CD1c-positive myeloid dendritic cell (primary cell): ENCODE results near the gene KRT4.
"Not testable (repeated sequence)": the region's sequence is repeated elsewhere in the genome, so short reads cannot be mapped to it uniquely, and the experiment has no call there.

Experiments used
- DNase-seq: peaks from one replicate; pipeline ENCODE4 v3.0.0-alpha.2; 2016; ENCODE audit errors: extremely low spot score

KRT4 gene

GRCh38 chr12:52772772-52773171 is 41.1 kb downstream of the KRT4 start:
- peak; percentile 24 for DNase-seq

DNA sequence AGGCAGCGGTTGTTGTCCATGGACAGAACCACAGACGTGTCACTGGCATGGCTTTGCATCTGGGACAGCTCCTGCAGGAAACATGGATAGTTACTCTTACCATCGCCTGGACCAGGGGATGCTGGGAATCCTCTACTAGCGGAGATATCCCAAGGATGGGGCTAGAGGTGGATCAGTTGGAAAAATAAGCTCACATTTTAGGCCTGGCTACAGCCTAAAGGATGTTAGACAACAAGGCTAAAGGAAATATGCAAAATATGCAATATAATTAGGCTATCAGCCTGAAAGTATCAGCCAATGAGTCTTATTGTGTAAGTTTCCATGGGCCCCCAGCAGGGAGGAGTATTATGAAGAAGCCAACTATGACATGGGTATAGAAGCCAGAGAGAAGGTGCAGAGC is 41.7 kb downstream of the KRT4 start:
- DNase-seq: no peak

GRCh38 chr12:52771505-52771904 is 42.4 kb downstream of the KRT4 start:
- no peak for DNase-seq

DNA sequence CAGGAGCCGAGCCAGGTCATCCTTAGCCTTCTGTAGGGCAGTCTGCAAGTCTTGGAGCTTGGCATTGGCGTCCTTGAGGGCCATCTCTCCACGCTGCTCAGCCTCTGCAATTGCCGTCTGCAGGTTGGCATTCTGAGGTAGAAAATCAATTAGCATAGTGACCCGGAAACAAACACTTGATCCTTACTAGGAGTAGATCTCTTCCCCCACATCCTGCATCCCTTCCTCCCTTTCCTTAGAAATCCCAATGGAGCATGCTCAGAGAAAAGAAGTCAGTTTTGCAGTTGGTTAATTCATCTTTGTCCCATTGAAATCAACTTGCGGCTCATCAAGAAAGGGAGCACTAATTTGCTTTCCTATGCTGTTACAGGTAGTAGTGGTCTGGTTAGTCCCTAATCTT is 42.8 kb downstream of the KRT4 start:
- no peak for DNase-seq

GRCh38 chr12:52769946-52770345 is 44.0 kb downstream of the KRT4 start:
- no peak for DNase-seq

DNA sequence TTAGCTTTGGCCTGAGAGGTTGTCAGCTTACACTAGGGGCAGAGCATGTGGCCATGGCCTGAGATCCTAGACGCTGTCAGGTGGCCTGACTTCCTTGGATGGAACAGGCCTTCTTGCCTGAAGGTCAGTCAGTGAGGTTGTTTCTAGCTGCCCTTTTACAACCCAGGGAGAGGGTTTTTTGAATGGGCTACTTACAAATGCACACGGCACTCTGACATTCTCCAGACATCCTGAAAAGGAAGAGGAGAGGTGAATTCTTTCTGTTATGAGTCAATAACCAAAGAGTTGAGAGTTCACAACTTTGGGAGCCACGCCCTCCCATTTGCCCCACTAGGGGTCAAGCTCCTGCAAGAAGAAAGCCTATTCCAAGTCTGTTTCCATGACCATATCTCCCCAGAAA is 44.6 kb downstream of the KRT4 start:
- no peak for DNase-seq

DNA sequence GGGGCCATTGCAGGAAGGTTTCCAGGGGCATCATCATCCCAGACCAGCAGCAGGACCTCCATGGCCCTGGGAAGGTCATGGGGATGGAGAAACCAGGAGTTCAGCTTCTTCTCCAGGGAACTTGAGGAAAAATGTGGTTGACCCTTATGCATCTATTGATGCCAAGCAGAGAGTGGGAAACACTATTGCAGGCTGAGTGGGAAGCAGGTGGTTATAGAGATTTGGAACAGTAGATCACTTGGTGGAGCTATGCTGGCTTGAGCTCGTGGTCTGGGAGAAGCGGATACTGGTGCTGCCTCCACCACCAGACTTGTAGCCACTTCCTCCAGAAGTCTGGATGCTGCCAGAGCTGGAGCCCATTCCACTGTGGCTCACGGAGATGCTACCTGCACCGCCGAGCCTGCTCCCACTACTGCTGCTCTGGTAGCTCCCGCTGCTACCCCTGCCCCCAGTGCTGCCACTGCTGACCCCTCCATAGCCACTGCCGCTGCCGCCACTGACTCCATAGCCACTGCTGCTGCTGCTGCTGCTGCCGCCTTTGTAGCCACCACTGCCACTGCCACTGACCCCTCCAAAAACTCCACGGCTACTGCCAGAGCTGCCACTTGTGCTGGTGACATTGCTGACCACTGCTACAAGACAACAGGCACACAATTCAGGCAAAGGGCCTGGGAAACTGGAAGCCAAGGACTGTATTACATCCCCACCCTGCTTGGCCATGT is 45.3 kb downstream of the KRT4 start:
- no peak for DNase-seq

GRCh38 chr12:52767427-52767826 is 46.5 kb downstream of the KRT4 start:
- DNase-seq: no peak

GRCh38 chr12:52767020-52767379 is 46.9 kb downstream of the KRT4 start:
- DNase-seq: no peak

DNA sequence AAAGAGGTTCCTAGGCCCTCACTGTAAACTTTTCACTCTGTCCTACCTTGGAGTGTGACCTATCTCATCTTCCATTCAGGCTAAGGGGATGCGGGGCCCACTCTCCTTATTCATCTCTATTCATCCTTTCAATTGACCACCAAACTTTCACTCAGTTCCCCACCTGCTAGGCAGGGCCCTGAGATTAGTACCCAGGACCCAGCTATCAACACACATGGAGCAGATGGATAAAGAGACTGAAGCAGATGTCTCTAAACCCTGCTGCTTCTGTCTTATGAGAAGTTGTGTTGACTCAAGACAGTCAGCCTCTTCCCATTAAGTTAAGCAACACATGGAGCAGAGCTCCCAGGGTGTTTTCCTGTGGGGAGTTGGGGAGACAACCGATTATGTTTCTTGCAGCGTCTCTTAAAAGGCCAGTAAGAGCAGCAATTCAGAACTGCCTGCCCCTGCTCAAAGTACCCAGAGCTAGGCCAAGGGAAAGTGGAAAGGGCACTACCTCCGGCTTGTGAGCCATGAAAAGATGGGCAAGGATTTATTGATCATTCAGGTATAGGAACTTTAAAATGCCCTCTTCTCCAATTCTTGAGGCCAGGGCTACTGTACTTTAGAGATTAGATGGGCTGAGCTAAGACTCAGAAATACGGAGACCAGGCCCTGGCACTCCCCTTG is 47.4 kb downstream of the KRT4 start:
- no peak for DNase-seq

GRCh38 chr12:52765702-52766101 is 48.2 kb downstream of the KRT4 start:
- DNase-seq: no peak

GRCh38 chr12:52763991-52764390 is 49.9 kb downstream of the KRT4 start:
- DNase-seq: no peak

GRCh38 chr12:52763036-52763659 is 50.8 kb downstream of the KRT4 start:
- DNase-seq: no peak

DNA sequence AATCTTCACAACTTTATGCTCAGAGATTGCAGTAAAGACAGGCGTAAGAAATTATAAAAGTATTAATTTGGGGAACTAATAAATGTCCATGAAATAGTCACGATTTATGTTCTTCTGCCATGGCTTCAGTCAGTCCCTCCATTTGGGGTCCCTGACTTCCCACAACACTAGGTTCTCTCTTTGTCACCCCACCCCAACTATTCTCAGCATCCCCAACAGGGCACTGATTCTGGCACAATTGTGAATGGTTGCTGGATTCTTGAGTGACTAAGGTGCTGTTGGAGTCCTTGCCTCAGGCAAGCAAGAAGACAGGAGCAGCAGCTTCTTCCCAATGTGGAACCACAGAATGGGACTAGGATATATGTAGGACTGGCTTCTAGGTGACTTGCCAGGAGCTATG is 52.1 kb downstream of the KRT4 start:
- DNase-seq: no peak

- not testable (repeated sequence) for DNase-seq
These were observed 52.7 kb downstream of the KRT4 start for GRCh38 chr12:52761218-52761617.

- no peak for DNase-seq
These were observed 53.3 kb downstream of the KRT4 start for GRCh38 chr12:52760623-52761022.

- no peak for DNase-seq
These were observed 54.2 kb downstream of the KRT4 start for GRCh38 chr12:52759695-52760094.

DNA sequence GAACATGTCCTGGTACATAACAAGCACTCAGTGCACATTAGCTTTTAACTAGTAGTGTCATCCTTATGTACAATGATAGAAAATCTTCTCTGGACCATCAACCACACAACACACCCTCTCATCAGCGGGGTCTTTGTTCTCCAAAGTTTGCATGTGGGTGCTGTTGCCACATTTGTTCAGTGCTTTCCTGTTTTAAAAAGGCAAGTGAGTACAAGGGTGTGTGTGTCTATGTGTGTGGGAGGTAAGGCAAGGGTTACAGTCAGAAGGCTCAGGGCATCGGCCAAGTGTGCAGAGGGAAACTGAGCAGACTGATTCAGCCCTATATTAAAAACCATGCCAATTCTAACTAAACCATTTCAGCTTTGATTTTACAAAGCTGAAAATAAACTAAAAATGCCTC is 54.7 kb downstream of the KRT4 start:
- peak; percentile 1 for DNase-seq

GRCh38 chr12:52757449-52758176 is 56.3 kb downstream of the KRT4 start:
- no peak for DNase-seq
